DMS53 treated with DMSO at 0.1 percent for 48 hours (cell line): ENCODE data around the gene MKI67.
"Not testable (repeated sequence)": the region's sequence is repeated elsewhere in the genome, so short reads cannot be mapped to it uniquely, and the experiment has no call there.

Experiments
- DNase-seq: peaks from one replicate; lab custom pipeline; 2025; ENCODE audit not compliant: unreplicated experiment; lab: John Stamatoyannopoulos, UW

The MKI67 gene

GRCh38 chr10:128125944-128126764, at the start of gene MKI67:
Gene MKI67 (minus strand): TSS chr10:128126423. CDS start chr10:128125667, 756 bp downstream.
- peak; percentile 79 for DNase-seq

- no peak for DNase-seq
Observed at GRCh38 chr10:128174581-128175559, 48.6 kb upstream of the MKI67 start.

DNA sequence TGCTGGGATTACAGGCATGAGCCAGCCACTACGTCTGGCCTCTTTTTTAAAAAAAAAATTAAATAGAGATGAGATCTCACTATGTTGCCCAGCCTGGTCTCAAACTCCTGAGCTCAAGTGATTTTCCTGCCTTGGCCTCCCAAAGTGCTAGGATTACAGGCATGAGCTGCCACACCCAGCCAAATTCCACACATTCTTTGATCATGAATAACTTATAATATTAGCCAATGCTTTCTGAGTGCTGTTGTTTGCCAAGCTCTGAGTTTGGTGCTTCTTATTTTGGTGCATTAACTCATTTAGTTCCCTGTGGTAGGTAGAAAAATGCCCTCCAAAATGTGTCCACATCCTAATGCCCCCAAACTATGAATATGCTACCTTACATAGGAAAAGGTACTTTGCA, 47.2 kb upstream of the MKI67 start:
- no peak for DNase-seq

GRCh38 chr10:128172756-128173155, 46.5 kb upstream of the MKI67 start:
- no peak for DNase-seq

DNA sequence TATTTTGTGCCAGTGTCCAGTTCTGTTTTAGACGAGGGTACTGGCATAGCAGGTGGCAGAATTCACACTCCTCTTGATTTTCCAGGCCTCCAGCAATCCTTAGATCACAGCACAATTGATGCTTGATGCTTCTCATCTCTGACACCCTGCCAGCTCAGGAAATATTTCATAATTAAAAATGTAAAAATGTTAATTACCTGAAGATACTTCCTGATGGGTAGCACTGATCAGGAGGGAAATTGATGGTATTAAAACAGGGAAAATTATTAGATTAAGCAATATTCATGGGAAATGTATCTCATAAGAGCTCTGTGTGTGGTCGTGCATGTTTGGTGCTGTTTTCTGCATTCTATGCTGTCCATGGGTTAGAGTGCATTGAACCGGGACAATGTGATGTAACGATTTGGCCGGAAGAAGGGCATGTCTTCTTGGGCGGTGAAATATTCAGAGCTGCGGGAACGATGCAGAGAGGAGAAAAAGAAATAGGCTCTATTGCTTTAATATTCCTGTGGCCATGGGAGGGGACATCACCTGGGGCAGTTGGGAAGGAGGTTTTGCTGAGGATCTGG, 43.7 kb upstream of the MKI67 start:
- no peak for DNase-seq

DNA sequence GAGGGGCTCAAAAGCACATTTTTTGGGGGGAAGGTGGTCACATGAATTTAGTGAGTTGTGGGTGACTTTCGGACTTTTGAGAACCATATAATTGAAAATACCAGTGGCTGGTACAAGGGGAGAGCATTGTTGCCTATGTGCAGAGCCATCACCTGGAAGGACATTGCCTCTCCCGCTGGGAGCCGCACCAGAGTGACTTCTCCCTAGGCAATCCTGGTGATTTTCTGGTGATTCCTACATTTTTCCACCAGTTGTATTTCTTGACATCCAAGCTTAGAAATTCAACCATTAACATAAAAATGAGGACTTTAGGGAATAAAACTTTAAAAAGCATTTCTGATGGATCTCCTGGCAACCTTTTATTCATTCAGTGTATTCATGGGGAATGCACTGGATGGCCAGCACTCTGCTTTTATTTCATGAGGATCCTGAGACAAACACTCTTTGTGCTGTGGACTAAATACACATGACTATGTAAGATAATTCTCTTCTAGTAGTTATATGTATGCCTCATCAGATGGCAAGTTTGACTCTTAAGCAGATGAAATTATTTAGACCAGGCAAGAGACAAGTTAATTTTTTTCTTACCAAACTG, 41.8 kb upstream of the MKI67 start:
- DNase-seq = no peak

DNA sequence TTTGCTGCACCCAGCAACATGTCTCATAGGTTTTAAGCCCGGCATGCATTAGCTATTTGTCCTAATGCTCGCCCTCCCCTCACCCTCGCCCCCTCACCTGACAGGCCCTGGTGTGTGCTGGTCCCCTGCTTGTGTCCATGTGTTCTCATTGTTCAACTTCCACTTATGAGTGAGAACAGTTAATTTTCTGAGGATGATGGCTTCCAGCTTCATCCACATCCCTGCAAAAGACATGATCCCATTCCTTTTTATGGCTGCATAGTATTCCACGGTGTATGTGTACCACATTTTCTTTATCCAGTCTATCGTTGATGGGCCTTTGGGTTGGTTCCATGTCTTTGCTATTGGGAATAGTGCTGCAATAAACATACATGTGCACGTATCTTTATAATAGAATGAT, 40.9 kb upstream of the MKI67 start:
- not testable (repeated sequence) for DNase-seq

GRCh38 chr10:128166151-128166550, 39.9 kb upstream of the MKI67 start:
- no peak for DNase-seq

DNA sequence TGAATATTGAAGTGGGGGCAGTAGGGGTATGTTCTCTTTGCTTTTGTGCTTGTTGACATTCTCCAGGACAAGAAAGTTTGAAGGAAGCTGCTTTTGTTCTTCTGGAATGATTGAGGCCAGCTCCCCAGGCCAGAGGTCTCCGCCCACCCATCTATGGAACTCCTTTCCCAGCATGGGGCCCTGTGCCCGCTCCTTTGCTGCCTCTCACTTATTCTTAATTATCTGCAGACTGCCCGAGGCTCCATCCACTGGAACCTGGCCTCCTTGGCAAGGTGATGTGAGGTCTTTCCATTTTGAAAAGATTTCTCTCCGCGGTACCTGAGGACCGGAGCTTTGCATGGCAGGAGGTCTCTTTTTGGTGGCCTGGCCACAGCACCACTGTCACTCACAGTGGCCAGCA, 39.3 kb upstream of the MKI67 start:
- no peak for DNase-seq

GRCh38 chr10:128163701-128164100, 37.5 kb upstream of the MKI67 start:
- no peak for DNase-seq

DNA sequence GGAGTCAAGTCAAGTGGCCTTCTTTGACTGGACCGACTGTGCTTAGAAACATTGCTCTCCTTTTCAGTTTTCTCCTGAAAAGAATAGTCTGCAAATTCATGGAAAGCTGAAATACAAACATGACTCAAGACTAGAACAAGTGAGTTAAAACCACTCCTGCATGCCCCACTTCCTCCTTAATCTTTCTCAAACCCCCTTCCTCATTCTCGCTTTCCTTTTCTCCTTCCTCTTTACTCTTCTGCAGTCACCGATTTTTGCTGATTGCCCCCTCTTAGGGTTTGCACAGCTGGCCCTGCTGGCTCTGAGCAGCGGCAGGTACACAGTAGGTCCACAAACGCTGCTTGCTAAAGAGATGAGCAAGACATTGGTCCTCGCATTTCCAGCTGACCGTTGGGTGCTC, 34.8 kb upstream of the MKI67 start:
- DNase-seq = no peak

DNA sequence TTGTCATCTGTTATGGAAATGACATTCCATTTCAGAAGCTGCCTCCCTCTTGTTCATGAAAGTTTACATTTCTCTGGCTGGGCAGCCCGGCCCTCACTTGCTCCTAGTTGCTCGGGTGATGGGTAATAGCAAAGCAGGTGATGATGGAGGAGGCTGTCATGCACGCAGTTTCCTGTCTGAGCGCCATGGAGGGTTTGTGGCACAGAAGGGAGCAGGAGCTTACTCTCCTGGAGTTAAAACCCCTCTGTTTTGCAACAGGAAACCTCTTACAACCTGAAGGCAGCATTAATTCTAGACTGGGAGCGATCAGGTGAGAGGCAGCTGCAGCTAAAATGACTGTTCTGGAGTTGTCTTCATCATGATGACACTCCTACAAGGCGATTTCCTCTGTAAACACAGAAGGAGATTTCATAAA, 34.1 kb upstream of the MKI67 start:
- DNase-seq = no peak

DNA sequence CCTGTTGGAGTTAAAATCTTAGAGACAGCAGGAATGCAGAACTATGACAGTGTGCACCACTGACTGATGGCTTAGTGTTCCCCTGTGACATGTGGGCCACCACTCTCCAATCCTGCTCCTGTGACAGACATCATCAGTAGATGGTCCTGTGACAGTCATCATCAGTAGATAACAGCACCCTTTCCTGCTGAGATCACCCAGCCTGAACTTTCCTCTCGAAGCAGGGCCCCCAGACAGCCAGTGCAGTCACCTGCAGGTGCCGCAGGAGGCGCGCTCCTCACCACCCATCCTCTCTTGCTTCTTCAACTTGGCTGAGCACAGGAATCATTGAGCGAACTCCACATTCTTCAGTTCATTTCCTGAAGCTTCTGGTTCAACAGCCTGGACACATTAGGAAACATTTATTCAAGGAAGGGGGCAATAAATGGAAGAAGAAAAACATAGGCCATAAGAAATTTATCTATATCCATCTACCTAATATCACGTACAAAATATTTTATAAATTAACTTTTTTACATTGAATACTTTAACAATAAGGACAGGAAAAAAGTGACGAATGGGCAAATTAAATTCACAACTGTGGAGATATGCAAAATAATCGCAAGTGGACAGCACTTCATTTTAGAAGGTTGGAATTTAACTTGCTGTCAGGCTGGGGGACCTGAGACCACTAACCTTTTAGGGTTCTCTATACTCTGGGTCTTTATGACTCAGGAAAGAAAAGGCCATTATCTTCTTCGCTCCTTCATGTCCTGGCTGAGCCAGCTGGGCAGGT, 32.0 kb upstream of the MKI67 start:
- no peak for DNase-seq

DNA sequence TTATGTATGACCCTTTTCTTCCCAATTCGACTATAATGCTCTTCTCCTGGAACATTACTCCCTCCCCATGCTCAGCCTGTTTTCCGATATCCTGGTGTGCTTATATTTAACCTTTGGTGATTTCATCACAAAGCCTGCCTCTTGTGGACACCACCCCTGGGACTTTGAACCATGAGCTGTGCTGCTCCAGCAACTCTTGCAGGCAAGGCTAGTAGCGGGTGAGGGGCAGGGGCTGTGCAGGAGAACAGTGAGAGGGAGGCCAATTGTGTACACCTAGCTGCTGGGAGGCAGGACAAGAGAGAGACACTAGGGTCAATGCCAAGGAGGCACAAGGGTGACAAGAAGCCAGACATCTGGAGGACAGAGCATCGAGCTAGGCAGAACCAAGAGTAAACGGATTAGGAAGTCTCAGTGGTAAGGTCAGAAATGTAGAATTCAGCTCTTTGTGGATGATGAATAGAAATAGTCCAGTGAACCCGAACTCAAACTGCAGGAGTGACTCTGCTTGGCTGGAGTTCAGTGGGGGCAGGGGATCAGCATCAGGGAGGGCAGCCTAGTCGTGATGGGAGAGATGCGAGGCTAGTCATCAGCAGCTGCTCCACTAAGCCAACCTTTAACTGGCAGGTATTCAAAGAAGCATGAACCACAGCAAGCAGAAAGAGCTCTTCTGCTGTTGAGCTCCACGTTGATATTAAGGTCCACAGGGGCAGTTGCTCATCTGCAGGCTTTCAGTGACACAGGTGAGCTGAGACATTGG, 31.0 kb upstream of the MKI67 start:
- no peak for DNase-seq

DNA sequence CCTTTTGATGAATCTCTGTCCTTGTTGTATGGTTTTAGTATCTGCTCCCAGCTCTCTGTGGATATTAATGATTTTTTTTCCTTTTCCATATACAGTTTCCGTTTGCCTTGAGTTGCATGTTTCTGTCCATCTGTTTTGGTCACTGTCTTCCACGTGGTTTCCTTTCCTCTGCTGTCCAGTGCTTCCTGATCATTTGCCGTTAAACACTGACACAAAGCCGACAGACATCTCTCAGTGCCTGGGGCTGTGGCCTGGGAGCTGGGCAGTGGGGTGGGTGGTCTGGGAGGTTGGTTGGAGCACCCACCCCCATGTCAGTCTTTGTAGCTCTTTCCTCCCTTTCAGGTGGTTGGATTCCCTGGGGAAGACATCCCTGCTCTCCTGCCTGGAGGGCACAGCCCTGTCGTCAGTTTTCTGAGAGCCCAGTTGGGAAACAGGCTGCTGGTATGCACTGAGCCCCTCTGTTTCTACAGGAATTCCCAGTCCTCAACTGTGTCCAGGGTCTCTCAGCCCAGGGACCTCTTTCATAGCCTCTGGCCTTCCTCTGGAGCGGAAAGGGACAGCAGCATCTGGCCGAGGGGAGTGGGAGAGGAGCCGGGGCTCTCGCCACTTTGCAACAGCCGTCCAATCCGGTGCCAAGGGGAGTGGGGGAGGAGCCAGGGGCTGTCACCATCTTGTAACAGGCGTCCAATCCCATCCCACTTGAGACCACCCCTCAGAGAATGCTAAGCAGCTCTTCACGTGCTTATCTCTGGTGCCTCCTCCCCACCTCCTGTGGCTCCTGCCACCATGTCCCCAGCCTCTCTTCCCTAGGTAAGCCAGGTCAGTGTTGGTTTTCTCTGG, 26.7 kb upstream of the MKI67 start:
- no peak for DNase-seq

GRCh38 chr10:128151031-128151430, 24.8 kb upstream of the MKI67 start:
- no peak for DNase-seq

DNA sequence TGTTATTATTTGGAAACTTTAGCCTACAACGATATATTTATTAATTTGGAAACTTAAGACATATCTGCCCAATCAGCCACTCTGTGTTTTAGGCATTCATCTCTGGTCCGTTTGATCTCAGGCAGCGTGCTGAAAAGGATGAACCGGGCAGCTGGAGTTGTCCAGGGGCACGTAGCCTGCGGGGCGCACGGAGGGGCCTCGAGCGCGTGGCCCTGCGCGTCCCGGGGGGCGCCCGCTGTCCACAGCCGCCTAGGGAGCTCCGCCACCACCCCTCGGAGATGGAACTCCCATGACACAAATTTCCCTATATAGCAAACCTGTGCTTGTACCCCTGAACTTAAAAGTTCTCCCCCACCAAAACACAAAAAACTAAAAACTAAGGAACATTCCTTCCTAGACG, 24.3 kb upstream of the MKI67 start:
- DNase-seq = no peak

- no peak for DNase-seq
Observed at GRCh38 chr10:128150045-128150493, 23.8 kb upstream of the MKI67 start.
